ENCODE data around the gene CPLX1. TPM values are rescaled to one million over a fixed set of nuclear protein-coding genes. Genes with fewer than 3 reads are reported as not detected.

Gene CPLX1
- under 1 TPM in 3 of 4 donors, not detected in 1; 0.31 to 0.96 (median 0.54) TPM for total RNA-seq

- H3K4me1 ChIP-seq = peaks cover 0 to 24% (median 13%) of the 10 kb centered on the region in 3 donors
- H3K27me3 ChIP-seq = peaks cover 97% of the 10 kb centered on the region
- ATAC-seq = no peak
- no peak within 1 kb of the TSS for H3K27ac ChIP-seq
- peak within 1 kb of the TSS; percentile 8 to 52 for H3K4me3 ChIP-seq
- H3K36me3 ChIP-seq = no peaks in the 10 kb centered on the region
- WGBS, 2 donors (ENCODE audit: low coverage in 1 of 2) = no CpG with 5 or more reads among the region's 61 CpGs
- TF ChIP-seq POLR2AphosphoS5 (IDR thresholded peaks at IDR 0.05) = no peak
- TF ChIP-seq CTCF (IDR thresholded peaks at IDR 0.05) = no peak
- TF ChIP-seq POLR2A (IDR thresholded peaks at IDR 0.05) = no peak
- TF ChIP-seq EP300 (IDR thresholded peaks at IDR 0.05) = no peak
- peaks cover 0 to 1% (median 0%) of the 10 kb centered on the region in 3 donors for H3K9me3 ChIP-seq
These were observed at the start of gene CPLX1 for GRCh38 chr4:825971-826330. TSS of gene CPLX1 (minus strand) at chr4:826129. CDS start at chr4:824522, 1,607 bp downstream.

GRCh38 chr4:874971-875817 lies 49.3 kb upstream of the CPLX1 start:
- no peak for TF ChIP-seq CTCF (IDR thresholded peaks at IDR 0.05)
- TF ChIP-seq EP300 (IDR thresholded peaks at IDR 0.05) = no peak
- no peak for TF ChIP-seq POLR2AphosphoS5 (IDR thresholded peaks at IDR 0.05)
- no peak for TF ChIP-seq POLR2A (IDR thresholded peaks at IDR 0.05)
- 83 to 86% methylated on average over 10 to 13 of the region's 17 CpGs for WGBS, 2 donors (ENCODE audit: low coverage in 1 of 2)

GRCh38 chr4:874056-874455 lies 48.1 kb upstream of the CPLX1 start:
- H3K4me3 ChIP-seq = no peak overlapping the region
- H3K36me3 ChIP-seq = peaks cover 0 to 97% of the 10 kb centered on the region in 2 donors
- ATAC-seq = no peak
- no CpG with 5 or more reads among the region's 9 CpGs for WGBS, 2 donors (ENCODE audit: low coverage in 1 of 2)
- H3K27me3 ChIP-seq = no peaks in the 10 kb centered on the region
- TF ChIP-seq POLR2AphosphoS5 (IDR thresholded peaks at IDR 0.05) = no peak
- TF ChIP-seq EP300 (IDR thresholded peaks at IDR 0.05) = no peak
- H3K9me3 ChIP-seq = no peaks in the 10 kb centered on the region
- no peaks in the 10 kb centered on the region for H3K4me1 ChIP-seq
- no peak overlapping the region for H3K27ac ChIP-seq

More at GRCh38 chr4:874971-875817, 49.3 kb upstream of the CPLX1 start:
- H3K27ac ChIP-seq = no peak overlapping the region
- no peaks in the 10 kb centered on the region for H3K27me3 ChIP-seq
- H3K36me3 ChIP-seq = peaks cover 0 to 100% of the 10 kb centered on the region in 2 donors
- H3K4me3 ChIP-seq = no peak overlapping the region
- H3K9me3 ChIP-seq = no peaks in the 10 kb centered on the region
- H3K4me1 ChIP-seq = no peaks in the 10 kb centered on the region
- ATAC-seq = no peak

- Histone ChIP-seq H3K4me3 (no peak overlapping the region), H3K27me3 (no peaks in the 10 kb centered on the region), H3K27ac (no peak overlapping the region), H3K36me3 (peaks cover 0 to 97% of the 10 kb centered on the region in 2 donors), H3K9me3 (no peaks in the 10 kb centered on the region), H3K4me1 (no peaks in the 10 kb centered on the region)
- ATAC-seq = no peak
- WGBS, 2 donors (ENCODE audit: low coverage in 1 of 2) = 100% methylated on average over 2 of the region's 43 CpGs; no CpG with 5 or more reads in 1 of the 2 donors
- TF ChIP-seq POLR2AphosphoS5 (IDR thresholded peaks at IDR 0.05) (no peak), POLR2A (IDR thresholded peaks at IDR 0.05) (no peak), CTCF (IDR thresholded peaks at IDR 0.05) (no peak), EP300 (IDR thresholded peaks at IDR 0.05) (no peak)
These were observed 46.5 kb upstream of the CPLX1 start for GRCh38 chr4:872241-872981.

GRCh38 chr4:871484-871883 lies 45.6 kb upstream of the CPLX1 start:
- Histone ChIP-seq H3K27ac (no peak overlapping the region), H3K9me3 (no peaks in the 10 kb centered on the region), H3K4me1 (no peaks in the 10 kb centered on the region), H3K27me3 (no peaks in the 10 kb centered on the region), H3K36me3 (peaks cover 0 to 97% of the 10 kb centered on the region in 2 donors), H3K4me3 (no peak overlapping the region)
- TF ChIP-seq CTCF (IDR thresholded peaks at IDR 0.05) = no peak
- TF ChIP-seq POLR2AphosphoS5 (IDR thresholded peaks at IDR 0.05) = no peak
- TF ChIP-seq EP300 (IDR thresholded peaks at IDR 0.05) = no peak
- no peak for TF ChIP-seq POLR2A (IDR thresholded peaks at IDR 0.05)
- WGBS, 2 donors (ENCODE audit: low coverage in 1 of 2) = 87% methylated on average over 3 of the region's 9 CpGs; no CpG with 5 or more reads in 1 of the 2 donors
- ATAC-seq = no peak

All from gastroesophageal sphincter (tissue), 4 donors.